K562 (cell line): ENCODE results near the gene TMEM218. TPM values are rescaled to one million over a fixed set of nuclear protein-coding genes. Genes with fewer than 3 reads are reported as not detected.

Experiments
- ATAC-seq: fragments of 200-7000 bp; cut with Tn5 transposase; 3 replicates; pipeline ENCODE4 v1.9.1; 2020; ENCODE audit warnings: moderate library complexity
- BruUV-seq: library from RNA; stranded (reverse); fragments of 400-500 nt; replicated peaks from 2 replicates; lab custom pipeline; 2021; lab: Mats Ljungman, UMichigan
- CTCF ChIA-PET: fragments of 300-600 bp; formaldehyde crosslinking; extraction: SDS; loops from one replicate; lab custom pipeline; 2021; ENCODE audit warnings: low intra/inter-chr PET ratio; lab: Yijun Ruan, JAX
- POLR2A ChIA-PET: fragments of 300-600, 350-650 bp; sonication (Branson Sonifier 250); formaldehyde crosslinking; extraction: SDS; loops from one replicate; lab custom pipeline; 2021; ENCODE audit warnings: antibody characterized with exemption, inconsistent platforms; lab: Yijun Ruan, JAX
- DNase-seq, 4 experiments: peaks; one replicate each; pipeline versions ENCODE4 v3.0.0 to v3.0.0-alpha.2; 2011 to 2018; ENCODE audit warnings: low spot score in 3 of 4, mixed read lengths in 3 of 4; ENCODE audit errors: extremely low read depth in 1 of 4
- FAIRE-seq: peaks from 2 replicates; lab custom pipeline; 2011; peaks lifted over from hg19 to GRCh38; lab: Jason Lieb, UNC
- H2AFZ ChIP-seq: 2 replicates; pipeline ENCODE4 v1.6.0; 2011; ENCODE audit warnings: low read depth, low read length, control low read depth, inconsistent platforms
- H3K27ac ChIP-seq: fragments of 200-600 bp; 3 replicates; pipeline ENCODE4 v1.8.0; 2011; ENCODE audit warnings: low read depth, mild to moderate bottlenecking, control low read depth, inconsistent platforms, low read length, moderate library complexity, mixed read lengths; ENCODE audit errors: extremely low read depth
- H3K27me3 ChIP-seq, 2 experiments: fragments of 300-600 bp in 1 of 2; 2 replicates in 1 of 2; 3 replicates in 1 of 2; pipeline versions ENCODE4 v1.6.0 to v1.8.0; 2011; ENCODE audit warnings: inconsistent platforms in 2 of 2, low read length in 2 of 2, mild to moderate bottlenecking in 1 of 2, mixed read lengths in 1 of 2, moderate library complexity in 1 of 2; ENCODE audit not compliant: control insufficient read depth in 2 of 2, insufficient read depth in 2 of 2
- H3K36me3 ChIP-seq: fragments of 300-600 bp; 3 replicates; pipeline ENCODE4 v1.8.0; 2011; ENCODE audit warnings: mild to moderate bottlenecking, low read length, inconsistent platforms; ENCODE audit not compliant: control insufficient read depth, insufficient read depth
- H3K4me1 ChIP-seq, 2 experiments: fragments of 200-600 bp in 1 of 2; replicated peaks in 1 of 2; 2 replicates in 1 of 2; 3 replicates in 1 of 2; pipeline versions ENCODE4 v1.5.1 to v1.8.0; 2011; ENCODE audit warnings: inconsistent platforms in 2 of 2, low read length in 2 of 2, mild to moderate bottlenecking in 1 of 2, mixed read lengths in 1 of 2, moderate library complexity in 1 of 2; ENCODE audit not compliant: control insufficient read depth in 2 of 2, insufficient read depth in 2 of 2
- H3K4me2 ChIP-seq: 2 replicates; pipeline ENCODE4 v1.6.1; 2011; ENCODE audit warnings: low read length, control low read depth, inconsistent platforms, mixed read lengths; ENCODE audit not compliant: insufficient read depth
- H3K4me3 ChIP-seq: fragments of 200-600 bp; sonication (generic), shearing (Covaris generic); 2 replicates; pipeline ENCODE4 v1.5.1; 2016; ENCODE audit warnings: control low read depth, inconsistent platforms
- H3K79me2 ChIP-seq: fragments of 200-600 bp; 3 replicates; pipeline ENCODE4 v1.8.0; 2011; ENCODE audit warnings: low read length, inconsistent platforms; ENCODE audit not compliant: control insufficient read depth, insufficient read depth
- H3K9ac ChIP-seq, 2 experiments: 2 replicates each; pipeline versions ENCODE4 v1.6.0 to v1.6.1; 2011; ENCODE audit warnings: low read depth in 2 of 2, low read length in 2 of 2, control low read depth in 1 of 2, inconsistent platforms in 1 of 2, mild to moderate bottlenecking in 1 of 2, mixed read lengths in 1 of 2; ENCODE audit not compliant: insufficient read depth in 1 of 2
- H3K9me1 ChIP-seq: one replicate; pipeline ENCODE4 v1.6.0; 2011; ENCODE audit warnings: inconsistent platforms, mild to moderate bottlenecking, low read length, moderate library complexity; ENCODE audit not compliant: control insufficient read depth, insufficient read depth
- H3K9me3 ChIP-seq: replicated peaks from 2 replicates; pipeline ENCODE4 v1.5.1; 2011; ENCODE audit warnings: low read depth, low read length, inconsistent platforms; ENCODE audit not compliant: control insufficient read depth, insufficient read depth
- H4K20me1 ChIP-seq: replicated peaks from 2 replicates; pipeline ENCODE4 v1.6.1; 2011; ENCODE audit warnings: low read length, inconsistent platforms, mixed read lengths; ENCODE audit not compliant: control insufficient read depth, insufficient read depth
- BCLAF1 ChIP-seq, 2 experiments: fragments of 450-650 bp in 1 of 2; IDR thresholded peaks; 2 replicates each; pipeline ENCODE4 v1.6.1; 2011 to 2017; ENCODE audit warnings: low read depth in 2 of 2, antibody characterized with exemption in 1 of 2, borderline replicate concordance in 1 of 2, low read length in 1 of 2, mild to moderate bottlenecking in 1 of 2, mixed read lengths in 1 of 2; ENCODE audit not compliant: control insufficient read depth in 1 of 2
- PREB ChIP-seq: sonication (generic); formaldehyde crosslinking; IDR thresholded peaks from 2 replicates; pipeline ENCODE4 v1.8.1; 2023; ENCODE audit warnings: mild to moderate bottlenecking, missing genetic modification reagents
- ZEB2 ChIP-seq: fragments of 450-650 bp; IDR thresholded peaks from 2 replicates; pipeline ENCODE4 v1.6.1; 2016
- WGBS: fragments of 100-300 bp; shearing (Covaris generic); methylation state at CpG from one replicate; pipeline ENCODE4 v1.1.6; 2016; ENCODE audit warnings: low coverage, mixed read lengths; ENCODE audit not compliant: insufficient coverage; ENCODE audit errors: missing lambda C conversion rate; 5-methylcytosine and 5-hydroxymethylcytosine counted together
- in situ Hi-C: fragments of 300-500 bp; cut with MboI; formaldehyde crosslinking; loops from 4 replicates; pipeline ENCODE4 v1.15.0; 2018; ENCODE audit warnings: inconsistent platforms, mixed read lengths
- intact Hi-C: fragments of 100-400 bp; cut with micrococcal nuclease; formaldehyde crosslinking; loops from 2 replicates; pipeline ENCODE4 v1.14.2; 2022
- polyA plus RNA-seq, 8 experiments: library from polyadenylated mRNA; depleted of rRNA in 4 of 8; stranded (reverse) in 5 of 8; unstranded in 3 of 8; fragments of >200 nt; fragmentation: Nextera tagmentation in 2 of 8; fragmentation: Illumina TruSeq in 1 of 8; extraction: Ambion mirVana in 2 of 8; extraction: Trizol in 1 of 8; gene quantifications; 2 replicates each; pipeline versions ENCODE4 v1.2.1 to v1.2.3, GENCODE V29; 2011 to 2014; ENCODE audit warnings: inconsistent platforms in 1 of 8, missing spikeins in 1 of 8
- total RNA-seq, 7 experiments: library from RNA; depleted of rRNA in 6 of 7; stranded (reverse); fragments of >200 nt in 6 of 7; fragmentation: Illumina TruSeq in 2 of 7; extraction: Trizol in 2 of 7; gene quantifications; 2 replicates each; pipeline versions ENCODE4 v1.2.1 to v1.2.3, GENCODE V29; 2011 to 2021; ENCODE audit warnings: low replicate concordance in 1 of 7
- TF ChIP-seq, protein P1 (sequence below), 2 experiments: fragments of 450-650 bp; conservative IDR thresholded peaks; 2 replicates each; pipeline ENCODE4 v1.6.1; 2017; ENCODE audit warnings: mild to moderate bottlenecking in 2 of 2, moderate library complexity in 2 of 2

The TMEM218 gene
- total and polyA plus RNA-seq, 9 of the 15 experiments (the other 6 are each of a cell fraction or from before 2014, with no cell fraction given) = 13.4 to 32.2 (median 25.4) TPM

DNA sequence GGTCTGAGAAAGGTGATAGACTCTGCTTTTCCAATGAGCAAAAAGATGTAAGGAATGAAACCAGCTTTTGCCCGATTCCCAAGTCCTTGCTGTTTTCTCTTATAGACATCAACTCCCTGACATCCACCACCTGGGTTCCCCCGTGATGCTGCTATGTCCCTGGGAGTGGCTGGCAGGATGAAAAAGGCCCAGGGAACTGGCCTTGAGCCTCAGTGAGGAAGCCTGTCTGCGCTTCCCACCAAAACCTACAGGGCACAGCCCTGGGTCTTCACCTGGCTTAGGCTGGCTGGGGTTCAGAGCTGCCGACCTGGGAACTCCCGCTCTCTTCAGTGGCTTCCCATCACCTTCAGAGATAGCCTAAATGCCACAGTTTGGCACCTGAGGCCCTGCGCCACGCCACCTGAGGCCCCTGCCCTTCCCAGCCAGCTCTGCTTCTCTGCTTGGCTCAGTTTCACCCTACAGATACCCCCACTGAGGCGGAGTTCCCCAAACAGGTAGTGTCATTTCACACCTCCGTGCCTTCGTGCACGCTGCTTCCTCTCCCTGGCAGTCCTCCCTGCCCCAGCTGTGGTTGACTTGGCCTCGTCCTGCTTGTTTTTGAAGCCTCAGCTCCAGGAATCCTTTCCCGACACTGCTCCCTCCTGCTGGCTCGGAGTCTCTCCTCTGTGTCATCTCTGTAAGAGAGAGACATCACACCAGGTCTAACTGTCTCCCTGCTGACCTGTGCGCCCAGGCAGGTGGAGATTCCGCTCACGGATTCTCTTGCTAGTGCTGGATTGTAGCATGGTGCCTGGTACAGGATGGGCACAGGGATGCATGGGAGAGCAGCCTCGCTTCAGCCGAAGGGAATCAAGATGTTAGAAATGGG lies 37.6 kb downstream of the TMEM218 start:
- ChIA-PET POLR2A (no interaction called here), CTCF (interaction anchor here (0.8 kb wide), 1 partner anchor 112 kb away, joined by 3 read pairs; no protein-coding TSS in a partner anchor)
- in situ Hi-C loops (no loop called here), intact Hi-C loops (loop anchor here (1.0 kb wide), 1 partner anchor 112 kb away; no protein-coding TSS in a partner anchor)
- 89% methylated on average over 15 of the region's 19 CpGs for WGBS
- no peaks in the 10 kb centered on the region for H3K9me3 ChIP-seq
- H4K20me1 ChIP-seq = no peaks in the 10 kb centered on the region
- FAIRE-seq (no peak), DNase-seq (no peak), ATAC-seq (no peak)
- H3K4me1 ChIP-seq = peaks cover 64% of the 10 kb centered on the region in 2 experiments
- H3K27me3 ChIP-seq = no peaks in the 10 kb centered on the region
- BruUV-seq = no TSS peak
- H3K4me2 ChIP-seq = peak overlapping the region; percentile 24; the same call in 1 of the 2 replicates
- TF ChIP-seq BCLAF1 (IDR thresholded peaks at IDR 0.05; ENCODE audit: borderline replicate concordance in 1 of 2, control insufficient read depth in 1 of 2, low read depth in 2 of 2, low read length in 1 of 2) (no peak), ZEB2 (no peak), PREB (peak; percentile 15; the same call in 1 of the 2 replicates)
- TF ChIP-seq, protein P1, sequence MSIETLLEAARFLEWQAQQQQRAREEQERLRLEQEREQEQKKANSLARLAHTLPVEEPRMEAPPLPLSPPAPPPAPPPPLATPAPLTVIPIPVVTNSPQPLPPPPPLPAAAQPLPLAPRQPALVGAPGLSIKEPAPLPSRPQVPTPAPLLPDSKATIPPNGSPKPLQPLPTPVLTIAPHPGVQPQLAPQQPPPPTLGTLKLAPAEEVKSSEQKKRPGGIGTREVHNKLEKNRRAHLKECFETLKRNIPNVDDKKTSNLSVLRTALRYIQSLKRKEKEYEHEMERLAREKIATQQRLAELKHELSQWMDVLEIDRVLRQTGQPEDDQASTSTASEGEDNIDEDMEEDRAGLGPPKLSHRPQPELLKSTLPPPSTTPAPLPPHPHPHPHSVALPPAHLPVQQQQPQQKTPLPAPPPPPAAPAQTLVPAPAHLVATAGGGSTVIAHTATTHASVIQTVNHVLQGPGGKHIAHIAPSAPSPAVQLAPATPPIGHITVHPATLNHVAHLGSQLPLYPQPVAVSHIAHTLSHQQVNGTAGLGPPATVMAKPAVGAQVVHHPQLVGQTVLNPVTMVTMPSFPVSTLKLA (conservative IDR thresholded peaks at IDR 0.05) = no peak
- no peak overlapping the region for H3K4me3 ChIP-seq
- no peaks in the 10 kb centered on the region for H3K36me3 ChIP-seq
- no peaks in the 10 kb centered on the region for H3K79me2 ChIP-seq
- H2AFZ ChIP-seq = peak overlapping the region; percentile 64; the same call in 1 of the 2 replicates
- peaks cover 5% of the 10 kb centered on the region for H3K9me1 ChIP-seq
- H3K9ac ChIP-seq = peak overlapping the region in 1 of 2 experiments; percentile 64; a peak in 2 of 4 replicates
- H3K27ac ChIP-seq = no peak overlapping the region
